Cardiac fibroblast (primary cell): Measurements from ENCODE around the gene SHLD3.

ENCODE experiments used
- DNase-seq, 2 donors: peaks; one replicate each; pipeline versions ENCODE4 v3.0.0 to v3.0.0-alpha.2; 2010; ENCODE audit warnings: low read depth in 2 of 2
- H3K4me3 ChIP-seq, 2 donors: replicated peaks in 1 of 2; 1 replicate in 1 of 2; 2 replicates in 1 of 2; pipeline ENCODE4 v1.5.1; 2011; ENCODE audit warnings: low read depth in 2 of 2, low read length in 2 of 2, mild to moderate bottlenecking in 2 of 2, moderate library complexity in 1 of 2
- CTCF ChIP-seq: IDR thresholded peaks from one replicate; pipeline ENCODE4 v1.5.1; 2011; ENCODE audit warnings: low read depth, mild to moderate bottlenecking, low read length, inconsistent platforms

The SHLD3 gene

GRCh38 chr5:65623482-65623881 lies 1.3 kb upstream of the SHLD3 start:
- peak overlapping the region; percentile 82 to 97 for H3K4me3 ChIP-seq
- TF ChIP-seq CTCF: no peak
- DNase-seq: no peak

DNA sequence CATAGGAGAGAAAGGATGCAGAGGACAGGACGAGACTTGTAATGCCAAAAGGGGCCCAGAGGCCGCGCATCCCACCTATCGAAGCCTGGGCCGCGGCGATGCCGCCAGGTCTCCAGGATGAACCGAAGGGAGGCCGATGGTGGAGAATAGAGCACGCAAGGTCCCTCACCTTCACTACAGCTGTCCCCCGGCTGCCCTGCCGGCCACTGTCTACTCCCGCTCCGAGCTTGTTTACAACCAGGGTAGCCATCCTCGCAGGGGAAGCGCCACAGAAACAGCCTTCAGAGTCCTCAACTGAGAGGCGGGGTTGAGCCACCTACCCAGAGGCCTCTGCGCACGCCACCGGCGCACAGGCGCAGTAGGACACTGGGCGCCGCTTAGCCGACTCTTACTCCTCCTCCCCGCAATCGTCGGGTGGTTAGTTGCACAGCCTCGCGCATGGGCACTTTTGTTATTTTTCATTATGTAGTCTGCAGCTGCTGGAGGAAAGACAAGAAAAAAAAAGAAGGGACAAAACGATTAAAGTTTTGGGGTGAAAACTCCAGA lies 729 bp upstream of the SHLD3 start, which contains the start of gene TRIM23:
TSS of gene TRIM23 (minus strand) at position 309 of the 546 bp plus-strand sequence. CDS start at position 250, 59 bp downstream.
- DNase-seq: peak; percentile 95
- peak within 1 kb of the TSS; percentile 82 to 97 for H3K4me3 ChIP-seq
- TF ChIP-seq CTCF: peak; percentile 8

- TF ChIP-seq CTCF: no peak
- peak in 1 of 2 donors; percentile 6 for DNase-seq
- peak overlapping the region; percentile 82 to 97 for H3K4me3 ChIP-seq
Measured at GRCh38 chr5:65625743-65626142, 916 bp downstream of the SHLD3 start.

DNA sequence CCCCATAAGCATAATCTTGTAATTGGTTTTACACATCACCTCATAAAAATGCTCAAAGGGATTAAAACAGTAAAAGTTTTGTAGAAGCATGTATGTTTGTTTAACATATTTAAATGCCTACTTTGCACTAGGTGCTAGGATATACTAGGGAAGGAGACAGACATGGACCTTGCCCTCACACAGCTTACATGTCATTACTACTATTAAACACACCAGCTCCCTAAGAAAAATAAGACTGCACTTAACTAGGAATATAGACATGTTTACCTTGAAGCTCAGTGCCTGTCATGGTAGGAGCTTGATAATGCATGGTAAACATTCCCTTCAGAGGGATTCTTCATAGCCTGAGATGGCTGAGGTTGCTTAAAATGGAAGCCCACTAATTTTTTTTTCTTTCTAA lies 6.2 kb downstream of the SHLD3 start:
- no peak overlapping the region for H3K4me3 ChIP-seq
- DNase-seq: no peak
- no peak for TF ChIP-seq CTCF

GRCh38 chr5:65640240-65640639 lies 15.4 kb downstream of the SHLD3 start:
- no peak for DNase-seq
- no peak overlapping the region for H3K4me3 ChIP-seq
- no peak for TF ChIP-seq CTCF

- TF ChIP-seq CTCF: no peak
- DNase-seq: no peak
- H3K4me3 ChIP-seq: no peak overlapping the region
Measured at GRCh38 chr5:65646938-65647337, 22.1 kb downstream of the SHLD3 start.

DNA sequence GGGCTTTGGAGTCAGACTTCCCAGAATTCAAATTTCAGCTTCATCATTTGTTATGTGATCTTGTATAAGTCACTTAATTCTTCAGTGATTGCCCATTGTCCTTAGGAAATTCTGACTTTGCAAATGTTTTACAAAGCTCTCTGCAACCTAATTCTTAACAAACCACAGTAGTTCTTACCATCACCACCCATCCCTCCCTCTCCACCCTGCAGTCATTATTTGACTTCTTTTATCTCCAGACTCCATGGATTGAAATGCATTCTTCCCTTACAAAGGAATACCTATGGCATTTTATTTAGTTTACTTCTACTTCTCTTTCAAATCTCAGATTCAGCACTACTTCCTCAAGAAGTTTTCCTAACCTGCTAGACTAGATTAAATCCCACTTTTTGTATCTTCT lies 23.1 kb downstream of the SHLD3 start:
- DNase-seq: no peak
- TF ChIP-seq CTCF: no peak
- no peak overlapping the region for H3K4me3 ChIP-seq
